Dendritic cell treated with granulocyte-macrophage colony-stimulating factor and Interleukin-4, amounts not matched to agents 40 ng/mL and 50 ng/mL, for 4 days (primary cell): ENCODE measurements around the gene FIG4.
"Not testable (repeated sequence)": the region's sequence is repeated elsewhere in the genome, so short reads cannot be mapped to it uniquely, and the experiment has no call there.

Experiments
- H3K27ac Mint-ChIP-seq: one replicate; pipeline ENCODE4 v1.8.0; 2022; ENCODE audit warnings: mild to moderate bottlenecking, mixed read lengths
- H3K27me3 Mint-ChIP-seq: one replicate; pipeline ENCODE4 v1.8.0; 2022; ENCODE audit warnings: mild to moderate bottlenecking, mixed read lengths
- H3K36me3 Mint-ChIP-seq: one replicate; pipeline ENCODE4 v1.8.0; 2022; ENCODE audit warnings: low read depth, mixed read lengths
- H3K4me1 Mint-ChIP-seq: one replicate; pipeline ENCODE4 v1.8.0; 2022; ENCODE audit warnings: low read depth, mixed read lengths
- H3K4me3 Mint-ChIP-seq: one replicate; pipeline ENCODE4 v1.8.0; 2022; ENCODE audit warnings: mild to moderate bottlenecking, moderate library complexity, mixed read lengths
- H3K9me3 Mint-ChIP-seq: one replicate; pipeline ENCODE4 v1.8.0; 2022; ENCODE audit warnings: mixed read lengths
- intact Hi-C: fragments of 100-400 bp; cut with micrococcal nuclease; formaldehyde crosslinking; loops from one replicate; pipeline ENCODE4 v1.15.0; 2022

The FIG4 gene

GRCh38 chr6:109690737-109691621 is at the start of gene FIG4, which contains the start of gene AK9:
FIG4 (plus strand) TSS chr6:109691296; CDS start chr6:109691436, 140 bp downstream.
AK9 (minus strand) TSS chr6:109691202; CDS start chr6:109675745, 15,457 bp downstream.
- no peaks in the 10 kb centered on the region for H3K27me3 Mint-ChIP-seq

DNA sequence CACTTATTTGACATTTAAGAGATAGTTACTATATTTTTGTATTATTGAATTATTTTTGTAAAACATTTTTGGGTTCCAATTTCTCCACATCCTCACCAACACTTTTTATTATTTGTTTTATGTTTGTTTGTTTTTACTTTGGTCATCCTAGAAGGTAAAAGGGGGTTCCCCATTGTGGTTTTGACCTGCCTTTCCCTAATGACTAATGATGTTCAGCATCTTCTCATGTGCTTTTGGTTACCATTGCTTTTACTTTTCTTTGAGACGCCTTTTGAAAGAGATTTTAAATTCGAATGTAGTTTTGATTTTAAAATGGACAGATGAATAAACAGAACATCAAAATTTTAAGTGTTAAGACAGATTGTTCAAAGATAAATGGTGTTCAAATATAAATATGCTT is 47.0 kb upstream of the FIG4 start:
- Mint-ChIP-seq H3K27ac (no peak overlapping the region), H3K4me3 (no peak overlapping the region), H3K9me3 (peaks cover 10% of the 10 kb centered on the region), H3K36me3 (peaks cover 16% of the 10 kb centered on the region), H3K27me3 (no peaks in the 10 kb centered on the region), H3K4me1 (peaks cover 9% of the 10 kb centered on the region)
- intact Hi-C loops, result no loop called here

More at GRCh38 chr6:109690737-109691621, at the start of gene FIG4, which contains the start of gene AK9:
- Mint-ChIP-seq H3K9me3 (peaks cover 6% of the 10 kb centered on the region), H3K27ac (peak within 1 kb of the TSS; percentile 96), H3K36me3 (peaks cover 21% of the 10 kb centered on the region), H3K4me3 (peak within 1 kb of the TSS; percentile 85), H3K4me1 (peaks cover 48% of the 10 kb centered on the region)
- intact Hi-C loops, result loop anchor here (1.0 to 5.0 kb wide), 2 partner anchors 249 to 489 kb away; partner anchors contain the start of genes CDC40, PPIL6 and SMPD2

DNA sequence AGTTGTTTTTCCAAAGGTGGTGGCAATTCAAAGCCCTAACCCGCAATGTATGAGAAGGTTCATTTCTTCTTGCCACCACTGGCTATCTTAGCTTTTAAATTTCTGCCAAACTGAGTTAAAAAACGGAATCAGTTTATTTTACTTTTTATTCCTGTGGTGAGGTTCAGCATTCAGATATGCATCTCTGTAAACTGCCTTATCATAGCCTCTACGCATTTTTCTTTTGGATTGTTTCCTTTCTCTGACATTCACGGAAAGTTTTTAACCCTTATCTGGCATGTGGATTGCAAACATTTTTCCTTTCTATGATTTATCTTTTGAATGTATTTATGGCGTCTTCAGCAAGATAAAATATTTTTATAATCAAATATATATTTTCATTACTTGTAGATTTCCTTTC is 37.8 kb upstream of the FIG4 start:
- Mint-ChIP-seq H3K27me3 (no peaks in the 10 kb centered on the region), H3K4me3 (no peak overlapping the region), H3K27ac (no peak overlapping the region), H3K36me3 (no peaks in the 10 kb centered on the region), H3K9me3 (no peaks in the 10 kb centered on the region), H3K4me1 (no peaks in the 10 kb centered on the region)
- intact Hi-C loops, result no loop called here

GRCh38 chr6:109655761-109656262 is 35.3 kb upstream of the FIG4 start:
- intact Hi-C loops, result no loop called here
- H3K4me1 Mint-ChIP-seq, result no peaks in the 10 kb centered on the region
- no peak overlapping the region for H3K27ac Mint-ChIP-seq
- no peaks in the 10 kb centered on the region for H3K36me3 Mint-ChIP-seq
- no peaks in the 10 kb centered on the region for H3K9me3 Mint-ChIP-seq
- H3K27me3 Mint-ChIP-seq, result no peaks in the 10 kb centered on the region
- H3K4me3 Mint-ChIP-seq, result no peak overlapping the region

GRCh38 chr6:109660526-109661320 is 30.4 kb upstream of the FIG4 start:
- H3K4me3 Mint-ChIP-seq, result no peak overlapping the region
- no peaks in the 10 kb centered on the region for H3K9me3 Mint-ChIP-seq

GRCh38 chr6:109662192-109662591 is 28.9 kb upstream of the FIG4 start:
- no peak overlapping the region for H3K27ac Mint-ChIP-seq
- H3K36me3 Mint-ChIP-seq, result no peaks in the 10 kb centered on the region
- H3K27me3 Mint-ChIP-seq, result no peaks in the 10 kb centered on the region
- no peak overlapping the region for H3K4me3 Mint-ChIP-seq
- intact Hi-C loops, result no loop called here
- H3K9me3 Mint-ChIP-seq, result no peaks in the 10 kb centered on the region
- H3K4me1 Mint-ChIP-seq, result no peaks in the 10 kb centered on the region

More at GRCh38 chr6:109660526-109661320, 30.4 kb upstream of the FIG4 start:
- Mint-ChIP-seq H3K4me1 (no peaks in the 10 kb centered on the region), H3K27me3 (no peaks in the 10 kb centered on the region), H3K36me3 (no peaks in the 10 kb centered on the region), H3K27ac (no peak overlapping the region)
- intact Hi-C loops, result no loop called here

DNA sequence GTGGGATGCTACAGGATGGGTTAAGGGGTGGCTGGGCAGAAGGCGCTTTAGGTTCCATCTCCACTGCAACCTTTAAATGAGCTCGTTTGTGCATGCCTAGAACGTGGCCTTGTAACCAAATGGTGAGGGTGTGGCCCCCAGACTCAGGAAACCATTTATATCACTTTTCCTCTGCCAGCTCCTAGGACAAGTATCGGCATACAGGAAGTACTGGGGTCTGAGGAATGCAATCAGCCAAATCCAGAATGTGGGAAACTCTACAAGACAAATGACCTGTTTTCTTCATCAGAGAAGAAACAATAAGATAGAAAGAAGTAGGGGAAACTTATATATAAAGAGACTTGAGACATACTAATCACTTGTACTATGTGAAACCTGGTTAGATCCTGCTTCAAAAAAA is 21.3 kb upstream of the FIG4 start:
- H3K36me3 Mint-ChIP-seq, result no peaks in the 10 kb centered on the region
- intact Hi-C loops, result no loop called here

GRCh38 chr6:109671733-109672132 is 19.4 kb upstream of the FIG4 start:
- no peaks in the 10 kb centered on the region for H3K27me3 Mint-ChIP-seq
- intact Hi-C loops, result no loop called here
- H3K4me1 Mint-ChIP-seq, result no peaks in the 10 kb centered on the region

More for the DNA sequence above, 21.3 kb upstream of the FIG4 start:
- H3K27ac Mint-ChIP-seq, result no peak overlapping the region
- H3K4me3 Mint-ChIP-seq, result no peak overlapping the region
- H3K4me1 Mint-ChIP-seq, result no peaks in the 10 kb centered on the region
- no peaks in the 10 kb centered on the region for H3K27me3 Mint-ChIP-seq
- H3K9me3 Mint-ChIP-seq, result no peaks in the 10 kb centered on the region

GRCh38 chr6:109672175-109672574 is 18.9 kb upstream of the FIG4 start:
- intact Hi-C loops, result no loop called here
- Mint-ChIP-seq H3K36me3 (no peaks in the 10 kb centered on the region), H3K27me3 (no peaks in the 10 kb centered on the region), H3K4me3 (no peak overlapping the region), H3K27ac (no peak overlapping the region), H3K4me1 (no peaks in the 10 kb centered on the region), H3K9me3 (peaks cover 6% of the 10 kb centered on the region)

More at GRCh38 chr6:109671733-109672132, 19.4 kb upstream of the FIG4 start:
- Mint-ChIP-seq H3K4me3 (no peak overlapping the region), H3K9me3 (peaks cover 3% of the 10 kb centered on the region), H3K27ac (no peak overlapping the region), H3K36me3 (no peaks in the 10 kb centered on the region)

- H3K27me3 Mint-ChIP-seq, result no peaks in the 10 kb centered on the region
- H3K27ac Mint-ChIP-seq, result no peak overlapping the region
- no peaks in the 10 kb centered on the region for H3K4me1 Mint-ChIP-seq
- peaks cover 6% of the 10 kb centered on the region for H3K9me3 Mint-ChIP-seq
- no peak overlapping the region for H3K4me3 Mint-ChIP-seq
- intact Hi-C loops, result no loop called here
- no peaks in the 10 kb centered on the region for H3K36me3 Mint-ChIP-seq
Measured at GRCh38 chr6:109672839-109673238, 18.3 kb upstream of the FIG4 start.

DNA sequence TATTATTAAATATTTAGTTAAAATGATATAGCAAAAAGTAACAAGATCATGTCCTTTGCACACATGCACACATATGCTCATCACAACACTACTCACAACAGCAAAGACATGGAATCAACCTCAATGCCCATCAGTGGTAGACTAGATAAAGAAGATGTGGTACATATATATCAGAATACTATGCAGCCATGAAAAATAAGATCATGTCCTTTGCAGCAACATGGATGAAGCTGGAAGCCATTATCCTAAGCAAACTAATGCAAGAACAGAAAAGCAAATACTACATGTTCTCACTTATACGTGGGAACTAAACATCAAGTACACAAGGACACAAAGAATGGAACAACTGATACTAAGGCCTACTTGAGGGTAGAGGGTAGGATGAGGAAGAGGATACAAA is 14.4 kb upstream of the FIG4 start:
- Mint-ChIP-seq H3K27ac (no peak overlapping the region), H3K4me3 (no peak overlapping the region), H3K27me3 (no peaks in the 10 kb centered on the region), H3K36me3 (no peaks in the 10 kb centered on the region), H3K4me1 (peaks cover 18% of the 10 kb centered on the region), H3K9me3 (peaks cover 6% of the 10 kb centered on the region)
- intact Hi-C loops, result no loop called here

GRCh38 chr6:109678240-109678639 is 12.9 kb upstream of the FIG4 start:
- Mint-ChIP-seq H3K9me3 (peaks cover 6% of the 10 kb centered on the region), H3K4me3 (no peak overlapping the region), H3K4me1 (peaks cover 18% of the 10 kb centered on the region), H3K27me3 (no peaks in the 10 kb centered on the region), H3K27ac (no peak overlapping the region), H3K36me3 (no peaks in the 10 kb centered on the region)
- intact Hi-C loops, result no loop called here

DNA sequence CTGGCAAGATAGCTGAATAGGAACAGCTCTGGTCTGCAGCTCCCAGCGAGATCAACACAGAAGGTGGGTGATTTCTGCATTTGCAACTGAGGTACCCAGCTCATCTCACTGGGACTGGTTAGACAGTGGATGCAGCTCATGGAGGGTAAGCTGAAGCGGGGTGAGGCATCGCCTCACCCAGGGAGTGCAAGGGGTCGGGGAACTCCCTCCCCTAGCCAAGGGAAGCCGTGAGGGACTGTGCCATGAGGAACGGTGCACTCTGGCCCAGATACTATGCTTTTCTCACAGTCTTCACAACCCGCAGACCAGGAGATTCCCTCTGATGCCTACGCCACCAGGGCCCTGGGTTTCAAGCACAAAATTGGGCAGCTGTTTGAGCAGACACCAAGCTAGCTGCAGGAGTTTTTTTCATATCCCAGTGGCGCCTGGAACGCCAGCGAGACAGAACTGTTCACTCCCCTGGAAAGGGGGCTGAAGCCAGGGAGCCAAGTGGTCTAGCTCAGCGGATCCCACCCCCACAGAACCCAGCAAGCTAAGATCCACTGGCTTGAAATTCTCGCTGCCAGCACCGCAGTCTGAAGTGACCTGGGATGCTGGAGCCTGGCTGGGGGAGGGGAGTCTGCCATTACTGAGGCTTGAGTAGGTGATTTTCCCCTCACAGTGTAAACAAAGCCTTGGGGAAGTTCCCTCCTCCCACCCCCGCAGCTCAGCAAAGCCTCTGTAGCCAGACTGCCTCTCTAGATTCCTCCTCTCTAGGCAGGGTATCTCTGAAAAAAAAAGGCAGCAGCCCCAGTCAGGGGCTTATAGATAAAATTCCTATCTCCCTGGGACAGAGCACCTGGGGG is 12.2 kb upstream of the FIG4 start:
- intact Hi-C loops, H3K27me3 Mint-ChIP-seq, H3K36me3 Mint-ChIP-seq, H3K4me3 Mint-ChIP-seq, H3K9me3 Mint-ChIP-seq: not testable (repeated sequence)
- Mint-ChIP-seq H3K27ac (peak overlapping the region; percentile 37), H3K4me1 (peaks cover 18% of the 10 kb centered on the region)
